Trophoblast cell (in vitro differentiated cells and primary cell): ENCODE results near the gene PLD2.

Source experiments
- DNase-seq, 2 donors: peaks; one replicate each; pipeline ENCODE4 v3.0.0-alpha.2; 2016
- H2AFZ ChIP-seq: 2 replicates; pipeline ENCODE4 v1.6.1; 2013; ENCODE audit warnings: low read length, moderate library complexity, mild to moderate bottlenecking; ENCODE audit not compliant: insufficient read depth, poor library complexity
- H2AK5ac ChIP-seq: 2 replicates; pipeline ENCODE4 v1.6.1; 2013; ENCODE audit warnings: mild to moderate bottlenecking, low read length
- H2BK120ac ChIP-seq: 2 replicates; pipeline ENCODE4 v1.6.1; 2013; ENCODE audit warnings: low read length, mild to moderate bottlenecking, moderate library complexity; ENCODE audit not compliant: insufficient read depth, poor library complexity
- H2BK12ac ChIP-seq: 2 replicates; pipeline ENCODE4 v1.6.1; 2013; ENCODE audit warnings: mild to moderate bottlenecking, low read length, moderate library complexity
- H2BK5ac ChIP-seq: 2 replicates; pipeline ENCODE4 v1.6.1; 2013; ENCODE audit warnings: low read length, low read depth, moderate library complexity, mild to moderate bottlenecking; ENCODE audit not compliant: poor library complexity
- H3K14ac ChIP-seq: 2 replicates; pipeline ENCODE4 v1.6.1; 2013; ENCODE audit warnings: mild to moderate bottlenecking, low read length
- H3K18ac ChIP-seq: 2 replicates; pipeline ENCODE4 v1.6.1; 2013; ENCODE audit warnings: mild to moderate bottlenecking, low read length
- H3K23ac ChIP-seq: 2 replicates; pipeline ENCODE4 v1.6.1; 2013; ENCODE audit warnings: low read length
- H3K27ac ChIP-seq: 2 replicates; pipeline ENCODE4 v1.5.1; 2013; ENCODE audit warnings: low read depth, mild to moderate bottlenecking, inconsistent platforms, low read length, moderate library complexity
- H3K27me3 ChIP-seq: 2 replicates; pipeline ENCODE4 v1.6.1; 2013; ENCODE audit warnings: inconsistent platforms, mild to moderate bottlenecking, low read length, moderate library complexity; ENCODE audit not compliant: insufficient read depth
- H3K36me3 ChIP-seq, 2 experiments: 1 replicate in 1 of 2; 2 replicates in 1 of 2; pipeline ENCODE4 v1.6.1; 2013; ENCODE audit warnings: low read length in 2 of 2, mild to moderate bottlenecking in 2 of 2, moderate library complexity in 1 of 2; ENCODE audit not compliant: insufficient read depth in 2 of 2, control insufficient read depth in 1 of 2
- H3K4ac ChIP-seq: 2 replicates; pipeline ENCODE4 v1.6.1; 2013; ENCODE audit warnings: low read depth, mild to moderate bottlenecking, low read length, moderate library complexity
- H3K4me1 ChIP-seq, 2 experiments: 1 replicate in 1 of 2; 2 replicates in 1 of 2; pipeline ENCODE4 v1.6.1; 2013; ENCODE audit warnings: low read length in 2 of 2, mild to moderate bottlenecking in 2 of 2, moderate library complexity in 1 of 2; ENCODE audit not compliant: insufficient read depth in 2 of 2, control insufficient read depth in 1 of 2
- H3K4me2 ChIP-seq: 2 replicates; pipeline ENCODE4 v1.6.1; 2013; ENCODE audit warnings: inconsistent platforms, mild to moderate bottlenecking, low read length, moderate library complexity
- H3K4me3 ChIP-seq: 2 replicates; pipeline ENCODE4 v1.5.1; 2013; ENCODE audit warnings: mild to moderate bottlenecking, low read depth, low read length, inconsistent platforms
- H3K79me1 ChIP-seq: one replicate; pipeline ENCODE4 v1.6.1; 2013; ENCODE audit warnings: low read length
- H3K79me2 ChIP-seq: 2 replicates; pipeline ENCODE4 v1.6.1; 2013; ENCODE audit warnings: low read length, mild to moderate bottlenecking; ENCODE audit not compliant: control insufficient read depth, insufficient read depth, poor library complexity
- H3K9ac ChIP-seq: 2 replicates; pipeline ENCODE4 v1.6.1; 2013; ENCODE audit warnings: mild to moderate bottlenecking, low read length
- H3K9me3 ChIP-seq: 2 replicates; pipeline ENCODE4 v1.6.1; 2013; ENCODE audit warnings: low read depth, mild to moderate bottlenecking, control low read depth, inconsistent platforms, low read length; ENCODE audit not compliant: insufficient read depth
- H4K12ac ChIP-seq: 2 replicates; pipeline ENCODE4 v1.6.1; 2013; ENCODE audit warnings: low read depth, mild to moderate bottlenecking, low read length, moderate library complexity
- H4K8ac ChIP-seq: 2 replicates; pipeline ENCODE4 v1.6.1; 2013; ENCODE audit warnings: low read depth, mild to moderate bottlenecking, low read length, moderate library complexity
- H4K91ac ChIP-seq: one replicate; pipeline ENCODE4 v1.6.1; 2013; ENCODE audit warnings: low read depth, mild to moderate bottlenecking, low read length, moderate library complexity
- WGBS: extraction: QIAGEN DNeasy Blood & Tissue Kit; methylation state at CpG from one replicate; pipeline ENCODE4 v1.1.7; 2013; ENCODE audit warnings: missing lambda C conversion rate; ENCODE audit not compliant: insufficient read length, insufficient coverage; ENCODE audit errors: extremely low coverage; 5-methylcytosine and 5-hydroxymethylcytosine counted together

PLD2 gene

DNA sequence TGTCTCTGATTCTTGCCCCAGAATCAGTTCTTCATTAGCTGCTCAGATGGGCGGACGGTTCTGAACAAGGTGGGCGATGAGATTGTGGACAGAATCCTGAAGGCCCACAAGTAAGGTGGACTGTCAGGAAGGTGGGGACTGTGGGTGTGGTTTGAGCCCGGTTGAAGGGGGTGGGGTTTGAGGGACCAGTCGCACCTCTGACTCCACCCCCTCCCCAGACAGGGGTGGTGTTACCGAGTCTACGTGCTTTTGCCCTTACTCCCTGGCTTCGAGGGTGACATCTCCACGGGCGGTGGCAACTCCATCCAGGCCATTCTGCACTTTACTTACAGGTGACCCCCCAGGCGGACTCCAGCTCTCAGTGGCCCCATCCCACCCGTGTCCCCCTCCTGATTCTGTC is 11.3 kb downstream of the PLD2 start:
- Histone ChIP-seq H3K79me2 (no peaks in the 10 kb centered on the region), H3K27me3 (no peaks in the 10 kb centered on the region), H3K23ac (no peak overlapping the region), H4K91ac (no peak overlapping the region), H3K36me3 (peaks cover 64 to 69% of the 10 kb centered on the region in 2 experiments), H2BK12ac (no peak overlapping the region), H3K27ac (no peak overlapping the region), H3K9ac (no peak overlapping the region), H3K4me2 (no peak overlapping the region), H3K14ac (no peak overlapping the region), H3K4ac (no peak overlapping the region), H3K9me3 (peaks cover 6% of the 10 kb centered on the region), H3K79me1 (no peaks in the 10 kb centered on the region), H4K12ac (no peak overlapping the region), H2AFZ (no peak overlapping the region), H2BK5ac (no peak overlapping the region), H3K18ac (no peak overlapping the region), H2BK120ac (no peak overlapping the region), H2AK5ac (no peak overlapping the region), H3K4me3 (no peak overlapping the region), H4K8ac (no peak overlapping the region), H3K4me1 (peaks cover 0 to 8% of the 10 kb centered on the region in 2 experiments)
- no CpG with 5 or more reads among the region's 12 CpGs for WGBS
- no peak for DNase-seq

DNA sequence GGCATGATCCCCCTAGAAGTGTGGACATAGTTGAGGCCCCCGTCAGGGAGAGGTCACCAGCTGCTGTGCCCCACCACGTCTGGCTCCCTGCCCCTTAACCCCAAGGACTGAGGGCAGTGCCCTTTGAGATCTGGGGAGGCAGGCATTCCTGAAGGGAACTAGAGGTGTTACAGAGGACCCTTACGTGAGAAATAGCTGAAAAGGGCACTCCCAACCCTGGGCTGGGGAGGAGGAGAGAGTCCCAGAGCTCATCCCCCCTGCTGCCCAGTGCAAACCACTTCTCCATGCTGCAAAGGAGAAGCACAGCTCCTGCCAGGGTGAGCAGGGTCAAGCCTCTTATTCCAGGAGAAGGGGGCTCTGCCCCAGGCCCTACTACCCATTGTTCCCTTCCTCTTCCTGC is 15.9 kb downstream of the PLD2 start:
- no peak overlapping the region for H3K23ac ChIP-seq
- H2BK5ac ChIP-seq, result no peak overlapping the region
- H3K9ac ChIP-seq, result no peak overlapping the region
- no peaks in the 10 kb centered on the region for H3K27me3 ChIP-seq
- WGBS, result no CpG with 5 or more reads among the region's 3 CpGs
- peaks cover 39 to 42% of the 10 kb centered on the region in 2 experiments for H3K36me3 ChIP-seq
- H4K91ac ChIP-seq, result no peak overlapping the region
- H4K12ac ChIP-seq, result no peak overlapping the region
- no peak overlapping the region for H3K4ac ChIP-seq
- H2AK5ac ChIP-seq, result no peak overlapping the region
- no peak overlapping the region for H2BK12ac ChIP-seq
- H3K27ac ChIP-seq, result no peak overlapping the region
- peaks cover 4% of the 10 kb centered on the region for H3K9me3 ChIP-seq
- H3K79me2 ChIP-seq, result no peaks in the 10 kb centered on the region
- H2AFZ ChIP-seq, result no peak overlapping the region
- H3K14ac ChIP-seq, result no peak overlapping the region
- peaks cover 0 to 8% of the 10 kb centered on the region in 2 experiments for H3K4me1 ChIP-seq
- H4K8ac ChIP-seq, result no peak overlapping the region
- no peaks in the 10 kb centered on the region for H3K79me1 ChIP-seq
- no peak for DNase-seq
- no peak overlapping the region for H2BK120ac ChIP-seq
- no peak overlapping the region for H3K18ac ChIP-seq
- H3K4me2 ChIP-seq, result no peak overlapping the region
- no peak overlapping the region for H3K4me3 ChIP-seq

DNA sequence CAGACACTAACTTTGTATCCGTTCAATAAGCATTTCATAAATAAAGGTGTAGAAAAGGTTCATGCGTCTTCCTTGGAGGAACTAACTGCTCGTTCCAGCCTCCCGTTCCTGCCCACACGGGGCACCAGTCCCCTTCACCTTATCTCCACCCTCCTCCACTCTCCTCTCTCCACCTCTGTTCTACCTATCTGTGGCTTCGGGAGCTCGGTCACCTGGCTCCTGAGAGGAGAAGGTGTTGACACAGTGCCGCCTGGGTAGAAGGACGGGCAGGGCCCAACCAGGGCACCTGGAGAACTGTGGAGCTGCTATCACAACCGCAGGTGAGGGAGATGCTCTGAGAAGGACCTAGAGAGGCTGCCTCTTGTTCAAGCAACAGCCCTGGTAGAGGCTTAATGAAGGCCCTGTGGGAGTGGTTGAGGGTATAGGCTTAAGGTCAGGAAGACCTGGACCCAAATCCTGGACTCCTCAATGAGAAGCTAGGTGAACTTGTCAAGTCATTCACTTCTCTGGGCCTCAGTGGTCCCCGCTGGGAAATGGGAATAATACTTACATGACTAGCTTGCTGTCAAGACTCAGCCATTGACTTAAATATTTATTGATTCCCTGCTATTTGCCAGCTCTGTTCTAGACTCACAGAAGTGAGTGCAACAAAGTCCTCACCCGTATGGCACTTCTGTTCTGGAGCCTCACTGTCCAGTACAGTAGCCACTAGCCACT is 16.6 kb downstream of the PLD2 start:
- H3K4me1 ChIP-seq, result peaks cover 0 to 4% of the 10 kb centered on the region in 2 experiments
- no peak overlapping the region for H3K14ac ChIP-seq
- H2BK5ac ChIP-seq, result no peak overlapping the region
- no peak overlapping the region for H2BK120ac ChIP-seq
- no peak overlapping the region for H4K12ac ChIP-seq
- H3K79me1 ChIP-seq, result no peaks in the 10 kb centered on the region
- H3K23ac ChIP-seq, result no peak overlapping the region
- no peak overlapping the region for H3K4me3 ChIP-seq
- H3K9me3 ChIP-seq, result peaks cover 4% of the 10 kb centered on the region
- no peak overlapping the region for H2AK5ac ChIP-seq
- no peak overlapping the region for H3K4ac ChIP-seq
- no peak overlapping the region for H3K4me2 ChIP-seq
- no peak overlapping the region for H3K27ac ChIP-seq
- H4K91ac ChIP-seq, result no peak overlapping the region
- no CpG with 5 or more reads among the region's 12 CpGs for WGBS
- H3K9ac ChIP-seq, result no peak overlapping the region
- no peak overlapping the region for H4K8ac ChIP-seq
- no peaks in the 10 kb centered on the region for H3K79me2 ChIP-seq
- H3K18ac ChIP-seq, result no peak overlapping the region
- H3K27me3 ChIP-seq, result no peaks in the 10 kb centered on the region
- H3K36me3 ChIP-seq, result peaks cover 32 to 35% of the 10 kb centered on the region in 2 experiments
- DNase-seq, result no peak
- H2BK12ac ChIP-seq, result no peak overlapping the region
- H2AFZ ChIP-seq, result no peak overlapping the region

DNA sequence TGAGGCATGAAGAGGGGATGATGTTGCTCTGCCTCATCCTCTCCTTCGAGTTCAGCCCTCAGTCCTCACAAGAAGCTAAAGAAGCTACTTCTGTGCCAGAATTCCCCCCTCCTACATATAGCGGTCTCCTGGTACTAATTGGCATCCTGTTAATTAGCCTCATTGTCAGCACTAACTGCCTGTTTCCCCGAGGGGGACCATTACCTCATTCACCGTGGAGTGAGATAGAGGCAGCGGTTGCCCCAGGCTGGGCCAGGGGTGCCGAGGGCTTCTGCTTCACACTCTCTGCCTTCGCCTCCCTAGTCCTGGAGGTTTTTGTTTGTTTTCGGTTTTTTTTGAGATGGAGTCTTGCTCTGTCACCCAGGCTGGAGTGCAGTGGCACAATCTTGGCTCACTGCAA is 20.4 kb downstream of the PLD2 start:
- Histone ChIP-seq H2BK12ac (no peak overlapping the region), H3K9me3 (peaks cover 1% of the 10 kb centered on the region)

More for the DNA sequence above, 20.4 kb downstream of the PLD2 start:
- Histone ChIP-seq H2BK120ac (no peak overlapping the region), H3K14ac (no peak overlapping the region), H4K12ac (no peak overlapping the region), H2BK5ac (no peak overlapping the region), H2AFZ (no peak overlapping the region), H4K91ac (no peak overlapping the region), H3K27ac (no peak overlapping the region), H2AK5ac (no peak overlapping the region), H4K8ac (no peak overlapping the region), H3K36me3 (peaks cover 12 to 15% of the 10 kb centered on the region in 2 experiments), H3K9ac (no peak overlapping the region), H3K79me1 (no peaks in the 10 kb centered on the region), H3K4me2 (no peak overlapping the region), H3K79me2 (no peaks in the 10 kb centered on the region), H3K23ac (no peak overlapping the region), H3K18ac (no peak overlapping the region), H3K4me1 (no peaks in the 10 kb centered on the region), H3K4ac (no peak overlapping the region), H3K4me3 (no peak overlapping the region), H3K27me3 (no peaks in the 10 kb centered on the region)
- DNase-seq, result no peak
- WGBS, result no CpG with 5 or more reads among the region's 8 CpGs
